Mesothelial cell of epicardium (in vitro differentiated cells): ENCODE results near the gene MAP4K3. TPM values are rescaled to one million over a fixed set of nuclear protein-coding genes. Genes with fewer than 3 reads are reported as not detected.

Source experiments
- DNase-seq, 2 experiments: peaks; one replicate each; pipeline ENCODE4 v3.0.0; 2021; ENCODE audit warnings: low spot score in 2 of 2; ENCODE audit not compliant: unreplicated experiment in 2 of 2
- H3K27ac Mint-ChIP-seq: 2 replicates; pipeline ENCODE4 v1.8.0; 2021; ENCODE audit warnings: mixed read lengths
- H3K27me3 Mint-ChIP-seq: 2 replicates; pipeline ENCODE4 v1.8.0; 2021; ENCODE audit warnings: low read depth, mixed read lengths
- H3K36me3 Mint-ChIP-seq: 2 replicates; pipeline ENCODE4 v1.8.0; 2021; ENCODE audit warnings: mixed read lengths
- H3K4me1 Mint-ChIP-seq: 2 replicates; pipeline ENCODE4 v1.8.0; 2021; ENCODE audit warnings: mixed read lengths
- H3K4me3 Mint-ChIP-seq: 2 replicates; pipeline ENCODE4 v1.8.0; 2021; ENCODE audit warnings: mild to moderate bottlenecking, moderate library complexity, mixed read lengths
- H3K9me3 Mint-ChIP-seq: 2 replicates; pipeline ENCODE4 v1.8.0; 2021; ENCODE audit warnings: mixed read lengths
- total RNA-seq: library from RNA; stranded (reverse); gene quantifications from 3 replicates; pipeline ENCODE4 v1.2.1, GENCODE V29; 2021
- TF ChIP-seq, protein P1 (sequence below): fragments of 200-600 bp; sonication (generic); IDR thresholded peaks from one replicate; pipeline ENCODE4 v1.5.0; 2021; ENCODE audit warnings: antibody characterized with exemption; ENCODE audit not compliant: unreplicated experiment

Gene MAP4K3
- total RNA-seq, 1 donor from 2014 or later = 78.0 TPM

DNA sequence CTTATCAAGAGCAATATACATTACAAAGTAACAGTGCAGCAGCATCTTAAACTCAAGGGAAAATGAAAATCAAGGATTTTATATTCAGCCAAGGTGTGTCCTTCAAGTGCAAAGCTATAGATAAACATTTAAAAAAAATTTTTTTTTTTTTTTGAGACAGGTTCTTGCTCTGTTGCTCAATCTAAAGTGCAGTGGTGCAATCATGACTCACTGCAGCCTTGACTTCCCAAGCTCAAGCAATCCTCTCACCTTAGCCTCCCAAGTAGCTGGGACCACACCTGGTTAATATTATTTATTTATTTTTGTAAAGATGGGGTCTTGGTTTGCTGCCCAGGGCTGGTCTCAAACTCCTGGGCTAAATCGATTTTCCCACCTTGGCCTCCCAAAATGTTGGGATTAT, 202.3 kb downstream of the MAP4K3 start:
- H3K4me1 Mint-ChIP-seq = peaks cover under 1% of the 10 kb centered on the region
- no peaks in the 10 kb centered on the region for H3K27me3 Mint-ChIP-seq
- no peak for DNase-seq
- no peak overlapping the region for H3K4me3 Mint-ChIP-seq
- peaks cover 17% of the 10 kb centered on the region for H3K36me3 Mint-ChIP-seq
- H3K9me3 Mint-ChIP-seq = peaks cover 30% of the 10 kb centered on the region
- H3K27ac Mint-ChIP-seq = no peak overlapping the region
- TF ChIP-seq, protein P1, sequence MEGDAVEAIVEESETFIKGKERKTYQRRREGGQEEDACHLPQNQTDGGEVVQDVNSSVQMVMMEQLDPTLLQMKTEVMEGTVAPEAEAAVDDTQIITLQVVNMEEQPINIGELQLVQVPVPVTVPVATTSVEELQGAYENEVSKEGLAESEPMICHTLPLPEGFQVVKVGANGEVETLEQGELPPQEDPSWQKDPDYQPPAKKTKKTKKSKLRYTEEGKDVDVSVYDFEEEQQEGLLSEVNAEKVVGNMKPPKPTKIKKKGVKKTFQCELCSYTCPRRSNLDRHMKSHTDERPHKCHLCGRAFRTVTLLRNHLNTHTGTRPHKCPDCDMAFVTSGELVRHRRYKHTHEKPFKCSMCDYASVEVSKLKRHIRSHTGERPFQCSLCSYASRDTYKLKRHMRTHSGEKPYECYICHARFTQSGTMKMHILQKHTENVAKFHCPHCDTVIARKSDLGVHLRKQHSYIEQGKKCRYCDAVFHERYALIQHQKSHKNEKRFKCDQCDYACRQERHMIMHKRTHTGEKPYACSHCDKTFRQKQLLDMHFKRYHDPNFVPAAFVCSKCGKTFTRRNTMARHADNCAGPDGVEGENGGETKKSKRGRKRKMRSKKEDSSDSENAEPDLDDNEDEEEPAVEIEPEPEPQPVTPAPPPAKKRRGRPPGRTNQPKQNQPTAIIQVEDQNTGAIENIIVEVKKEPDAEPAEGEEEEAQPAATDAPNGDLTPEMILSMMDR = no peak

DNA sequence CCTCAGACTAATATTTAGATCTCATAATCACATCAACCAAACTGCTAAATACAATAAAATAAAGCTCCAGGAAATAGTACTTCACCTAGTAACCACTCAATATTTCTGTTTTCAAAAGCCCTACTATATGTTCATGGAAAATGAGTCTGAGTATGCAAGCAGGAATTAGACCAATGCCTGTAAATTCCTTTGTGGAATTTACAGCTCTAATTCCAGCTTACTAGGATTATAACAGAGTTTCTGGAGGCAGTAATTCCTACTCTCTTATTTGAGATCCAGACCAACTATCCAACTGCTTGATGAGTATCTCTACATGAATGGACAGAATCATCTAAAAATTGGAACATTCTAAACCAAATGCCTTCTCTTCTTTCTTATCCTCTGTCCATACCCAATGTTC, 204.9 kb downstream of the MAP4K3 start:
- Mint-ChIP-seq H3K27ac (no peak overlapping the region), H3K4me3 (no peak overlapping the region), H3K27me3 (no peaks in the 10 kb centered on the region), H3K4me1 (peaks cover 14% of the 10 kb centered on the region), H3K36me3 (peaks cover 17% of the 10 kb centered on the region), H3K9me3 (peaks cover 20% of the 10 kb centered on the region)
- no peak for DNase-seq
- TF ChIP-seq, protein P1 = no peak

DNA sequence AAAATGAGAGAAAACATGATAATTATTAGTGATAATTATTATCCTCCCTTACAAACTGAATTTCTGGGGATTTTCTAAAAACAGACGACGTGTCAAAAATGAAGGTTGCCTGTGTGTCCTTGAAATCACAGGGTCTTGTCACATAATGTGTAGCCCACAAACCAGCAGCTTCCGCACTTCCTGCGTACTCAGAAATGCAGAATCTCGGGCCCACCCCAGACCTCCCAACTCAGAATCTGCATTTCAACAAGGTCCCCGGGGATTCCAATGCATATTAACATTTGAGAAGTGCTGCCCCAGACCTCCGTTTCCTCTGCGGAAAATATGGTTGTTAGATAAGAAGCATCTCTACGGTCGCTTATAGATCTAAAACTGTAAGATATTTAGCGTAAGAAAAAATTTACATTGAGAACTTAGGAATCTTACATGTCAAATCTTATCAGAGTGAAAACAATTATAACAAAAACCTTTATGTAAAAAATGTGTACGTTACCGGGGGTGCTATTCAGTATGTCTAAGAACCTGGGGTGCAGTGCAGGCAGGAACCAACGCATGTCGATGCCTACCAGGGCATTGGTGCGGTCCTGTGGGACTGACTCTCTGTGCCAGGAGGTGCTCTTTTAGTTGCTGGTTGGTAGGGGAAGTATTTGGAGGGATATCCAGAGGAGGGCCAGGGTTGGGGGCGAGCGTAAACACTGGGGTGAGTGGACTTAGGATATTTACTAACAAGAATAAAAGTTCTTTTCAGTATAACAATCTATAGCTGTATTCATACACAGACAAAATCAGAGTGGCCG, 208.5 kb downstream of the MAP4K3 start:
- Mint-ChIP-seq H3K4me1 (peaks cover 14% of the 10 kb centered on the region), H3K27me3 (no peaks in the 10 kb centered on the region), H3K27ac (no peak overlapping the region), H3K36me3 (no peaks in the 10 kb centered on the region), H3K4me3 (peak overlapping the region; percentile 65), H3K9me3 (no peaks in the 10 kb centered on the region)
- DNase-seq = no peak
- TF ChIP-seq, protein P1 = no peak

DNA sequence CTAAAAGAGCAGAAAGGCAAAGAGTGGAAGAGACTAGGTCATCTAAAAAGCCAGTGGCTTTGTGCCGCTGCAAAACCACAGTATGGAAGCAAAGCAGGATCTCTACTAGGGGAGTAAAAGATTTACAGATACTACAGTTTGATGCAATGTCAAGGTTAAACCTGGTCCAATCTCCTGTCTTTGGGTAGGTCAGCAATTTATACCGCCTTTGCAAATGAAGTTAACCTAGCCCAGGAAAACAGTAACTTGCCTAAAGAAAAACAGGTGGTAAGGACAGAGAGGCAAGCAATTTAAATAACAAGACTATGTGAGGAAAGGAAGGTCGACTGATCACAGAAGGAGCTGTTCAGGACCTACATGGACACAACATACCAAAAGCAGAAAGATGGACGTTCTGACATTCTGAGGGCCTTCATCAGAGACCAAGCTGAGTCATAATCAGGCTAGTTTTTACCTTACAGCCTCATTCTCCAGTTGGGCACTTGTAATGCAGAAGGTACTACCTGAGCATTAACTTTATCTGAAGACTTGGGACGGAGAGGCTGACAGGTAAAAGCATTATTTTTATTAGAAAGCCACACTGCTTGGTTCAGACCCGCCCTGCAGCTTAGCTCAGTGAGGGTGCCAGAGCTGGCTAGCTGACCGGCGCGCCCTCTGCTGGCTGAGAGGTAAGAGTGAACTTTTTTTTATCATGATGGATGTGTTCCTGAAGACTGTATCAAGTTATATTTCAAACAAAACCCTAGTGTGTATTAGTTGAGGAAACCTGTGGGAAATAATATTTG, 209.3 kb downstream of the MAP4K3 start:
- Mint-ChIP-seq H3K4me3 (peak overlapping the region; percentile 65), H3K9me3 (no peaks in the 10 kb centered on the region), H3K4me1 (peaks cover 14% of the 10 kb centered on the region), H3K27me3 (no peaks in the 10 kb centered on the region), H3K36me3 (no peaks in the 10 kb centered on the region), H3K27ac (no peak overlapping the region)
- DNase-seq = peak; percentile 59 to 82
- TF ChIP-seq, protein P1 = peak; percentile 86

DNA sequence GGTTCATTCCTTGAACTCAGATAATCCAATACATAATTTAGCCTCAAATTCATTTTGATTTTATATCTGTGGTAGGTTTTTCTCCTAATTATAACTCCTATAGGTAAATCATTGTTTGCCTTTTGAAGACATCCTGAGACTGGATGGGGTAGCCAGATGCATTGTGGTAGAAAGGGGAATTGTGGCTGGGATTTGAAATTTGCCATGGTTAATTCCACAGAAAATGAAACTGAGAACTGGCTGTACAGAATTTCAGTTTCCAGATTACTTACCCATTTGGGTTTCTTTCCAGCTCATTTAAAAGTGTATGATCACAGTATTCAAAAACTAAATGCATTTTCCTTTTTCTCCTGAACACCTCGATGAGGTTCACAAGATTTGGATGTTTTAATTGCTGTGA, 211.5 kb downstream of the MAP4K3 start:
- H3K4me1 Mint-ChIP-seq = peaks cover 14% of the 10 kb centered on the region
- H3K9me3 Mint-ChIP-seq = peaks cover 3% of the 10 kb centered on the region
- TF ChIP-seq, protein P1 = no peak
- no peak overlapping the region for H3K4me3 Mint-ChIP-seq
- no peaks in the 10 kb centered on the region for H3K36me3 Mint-ChIP-seq
- no peaks in the 10 kb centered on the region for H3K27me3 Mint-ChIP-seq
- H3K27ac Mint-ChIP-seq = no peak overlapping the region
- DNase-seq = no peak
